ENCODE measurements around the gene ESR1. TPM values are rescaled to one million over a fixed set of nuclear protein-coding genes. Genes with fewer than 3 reads are reported as not detected.
A peak's percentile ranks its signal among the peaks of the same experiment; 100 is the strongest.

Gene ESR1
- total and polyA plus RNA-seq, 2 donors from 2014 or later = 1.1 to 5.2 TPM

GRCh38 chr6:151806757-151807512 is 547 bp upstream of the ESR1 start:
- Histone ChIP-seq H3K27ac (ENCODE audit: low read depth in 2 of 2, low read length in 2 of 2) (no peak overlapping the region), H3K36me3 (ENCODE audit: control insufficient read depth in 2 of 3, insufficient read depth in 3 of 3, low read length in 3 of 3) (no peaks in the 10 kb centered on the region), H3K9ac (ENCODE audit: low read length in 3 of 3) (no peak overlapping the region), H3K4me3 (ENCODE audit: low read length in 3 of 3) (peak overlapping the region in 2 of 3 donors; percentile 37 to 51), H3K4me1 (ENCODE audit: control insufficient read depth in 2 of 3, insufficient read depth in 2 of 3, low read depth in 1 of 3, low read length in 3 of 3) (peaks cover 0 to 8% (median 0%) of the 10 kb centered on the region in 3 donors), H3K9me3 (ENCODE audit: control insufficient read depth in 2 of 3, insufficient read depth in 1 of 3, low read length in 3 of 3) (no peaks in the 10 kb centered on the region), H3K27me3 (ENCODE audit: control insufficient read depth, insufficient read depth, low read length) (peaks cover 37% of the 10 kb centered on the region)
- DNase-seq (peak in 1 of 5 donors; percentile 2), FAIRE-seq (no peak)
- TF ChIP-seq CTCF (IDR thresholded peaks at IDR 0.05; ENCODE audit: borderline replicate concordance, extremely low read depth, insufficient read depth) = no peak
- intact Hi-C loops (cut with DNase I) = no loop called here

- TF ChIP-seq CTCF (IDR thresholded peaks at IDR 0.05; ENCODE audit: borderline replicate concordance, extremely low read depth, insufficient read depth) = no peak
- Histone ChIP-seq H3K4me3 (ENCODE audit: low read length in 3 of 3) (peak overlapping the region in 2 of 3 donors; percentile 51), H3K4me1 (ENCODE audit: control insufficient read depth in 2 of 3, insufficient read depth in 2 of 3, low read depth in 1 of 3, low read length in 3 of 3) (peaks cover 0 to 8% (median 0%) of the 10 kb centered on the region in 3 donors), H3K9ac (ENCODE audit: low read length in 3 of 3) (no peak overlapping the region), H3K27me3 (ENCODE audit: control insufficient read depth, insufficient read depth, low read length) (peaks cover 41% of the 10 kb centered on the region), H3K36me3 (ENCODE audit: control insufficient read depth in 2 of 3, insufficient read depth in 3 of 3, low read length in 3 of 3) (no peaks in the 10 kb centered on the region), H3K9me3 (ENCODE audit: control insufficient read depth in 2 of 3, insufficient read depth in 1 of 3, low read length in 3 of 3) (no peaks in the 10 kb centered on the region), H3K27ac (ENCODE audit: low read depth in 2 of 2, low read length in 2 of 2) (no peak overlapping the region)
- intact Hi-C loops (cut with DNase I) = no loop called here
- no peak for FAIRE-seq
- DNase-seq = peak in 4 of 5 donors; percentile 35 to 59 (median 44)
Observed at GRCh38 chr6:151808371-151809241, 1.1 kb downstream of the ESR1 start.

GRCh38 chr6:151811081-151811480 is 3.6 kb downstream of the ESR1 start:
- H3K9ac ChIP-seq (ENCODE audit: low read length in 3 of 3) = no peak overlapping the region
- DNase-seq = no peak
- no peak for FAIRE-seq
- intact Hi-C loops (cut with DNase I) = no loop called here
- peaks cover 0 to 3% (median 0%) of the 10 kb centered on the region in 3 donors for H3K4me1 ChIP-seq (ENCODE audit: control insufficient read depth in 2 of 3, insufficient read depth in 2 of 3, low read depth in 1 of 3, low read length in 3 of 3)
- no peak for TF ChIP-seq CTCF (IDR thresholded peaks at IDR 0.05; ENCODE audit: borderline replicate concordance, extremely low read depth, insufficient read depth)
- H3K36me3 ChIP-seq (ENCODE audit: control insufficient read depth in 2 of 3, insufficient read depth in 3 of 3, low read length in 3 of 3) = no peaks in the 10 kb centered on the region
- H3K4me3 ChIP-seq (ENCODE audit: low read length in 3 of 3) = no peak overlapping the region
- H3K27ac ChIP-seq (ENCODE audit: low read depth in 2 of 2, low read length in 2 of 2) = no peak overlapping the region
- H3K9me3 ChIP-seq (ENCODE audit: control insufficient read depth in 2 of 3, insufficient read depth in 1 of 3, low read length in 3 of 3) = no peaks in the 10 kb centered on the region
- peaks cover 34% of the 10 kb centered on the region for H3K27me3 ChIP-seq (ENCODE audit: control insufficient read depth, insufficient read depth, low read length)

All from kidney (tissue), 14 donors.